Thymus (tissue), 11 donors: ENCODE data around the gene PCK1. TPM values are rescaled to one million over a fixed set of nuclear protein-coding genes. Genes with fewer than 3 reads are reported as not detected.

ENCODE experiments used
- DNase-seq, 9 donors: peaks; one replicate each; pipeline ENCODE4 v3.0.0-alpha.2; 2013; ENCODE audit warnings: low spot score in 9 of 9, low read depth in 6 of 9, missing footprints in 1 of 9
- H3K27ac ChIP-seq, 2 donors: one replicate each; pipeline ENCODE4 v1.5.1; 2013; ENCODE audit warnings: control low read depth in 1 of 2, low read depth in 1 of 2, low read length in 1 of 2, mild to moderate bottlenecking in 1 of 2, moderate library complexity in 1 of 2
- H3K27me3 ChIP-seq, 2 donors: one replicate each; pipeline ENCODE4 v1.5.1; 2013; ENCODE audit warnings: low read length in 1 of 2; ENCODE audit not compliant: control insufficient read depth in 2 of 2, insufficient read depth in 1 of 2
- H3K36me3 ChIP-seq, 2 donors: one replicate each; pipeline ENCODE4 v1.5.1; 2013; ENCODE audit warnings: low read length in 1 of 2, mild to moderate bottlenecking in 1 of 2, moderate library complexity in 1 of 2; ENCODE audit not compliant: control insufficient read depth in 2 of 2, insufficient read depth in 2 of 2
- H3K4me1 ChIP-seq, 2 donors: one replicate each; pipeline ENCODE4 v1.5.1; 2013; ENCODE audit warnings: low read length in 2 of 2; ENCODE audit not compliant: control insufficient read depth in 2 of 2, insufficient read depth in 2 of 2
- H3K4me3 ChIP-seq, 2 donors: one replicate each; pipeline ENCODE4 v1.5.1; 2013; ENCODE audit warnings: low read length in 2 of 2, control low read depth in 1 of 2, mild to moderate bottlenecking in 1 of 2
- H3K9me3 ChIP-seq, 2 donors: one replicate each; pipeline ENCODE4 v1.5.1; 2013; ENCODE audit warnings: low read length in 1 of 2, mild to moderate bottlenecking in 1 of 2; ENCODE audit not compliant: control insufficient read depth in 2 of 2, insufficient read depth in 1 of 2
- WGBS: extraction: QIAGEN DNeasy Blood & Tissue Kit; methylation state at CpG from one replicate; pipeline ENCODE4 v1.1.7; 2013; 5-methylcytosine and 5-hydroxymethylcytosine counted together
- polyA plus RNA-seq: library from polyadenylated mRNA; stranded (reverse); fragments of 200-250 nt; gene quantifications from one replicate; pipeline ENCODE4 v1.2.3, GENCODE V29; 2013
- total RNA-seq: library from RNA; stranded (reverse); fragments of 120-200 nt; gene quantifications from one replicate; pipeline ENCODE4 v1.2.4, GENCODE V29; 2013
- donor health status: healthy.

Gene PCK1
- total and polyA plus RNA-seq, 2 donors, result 0.19 to 0.30 TPM

DNA sequence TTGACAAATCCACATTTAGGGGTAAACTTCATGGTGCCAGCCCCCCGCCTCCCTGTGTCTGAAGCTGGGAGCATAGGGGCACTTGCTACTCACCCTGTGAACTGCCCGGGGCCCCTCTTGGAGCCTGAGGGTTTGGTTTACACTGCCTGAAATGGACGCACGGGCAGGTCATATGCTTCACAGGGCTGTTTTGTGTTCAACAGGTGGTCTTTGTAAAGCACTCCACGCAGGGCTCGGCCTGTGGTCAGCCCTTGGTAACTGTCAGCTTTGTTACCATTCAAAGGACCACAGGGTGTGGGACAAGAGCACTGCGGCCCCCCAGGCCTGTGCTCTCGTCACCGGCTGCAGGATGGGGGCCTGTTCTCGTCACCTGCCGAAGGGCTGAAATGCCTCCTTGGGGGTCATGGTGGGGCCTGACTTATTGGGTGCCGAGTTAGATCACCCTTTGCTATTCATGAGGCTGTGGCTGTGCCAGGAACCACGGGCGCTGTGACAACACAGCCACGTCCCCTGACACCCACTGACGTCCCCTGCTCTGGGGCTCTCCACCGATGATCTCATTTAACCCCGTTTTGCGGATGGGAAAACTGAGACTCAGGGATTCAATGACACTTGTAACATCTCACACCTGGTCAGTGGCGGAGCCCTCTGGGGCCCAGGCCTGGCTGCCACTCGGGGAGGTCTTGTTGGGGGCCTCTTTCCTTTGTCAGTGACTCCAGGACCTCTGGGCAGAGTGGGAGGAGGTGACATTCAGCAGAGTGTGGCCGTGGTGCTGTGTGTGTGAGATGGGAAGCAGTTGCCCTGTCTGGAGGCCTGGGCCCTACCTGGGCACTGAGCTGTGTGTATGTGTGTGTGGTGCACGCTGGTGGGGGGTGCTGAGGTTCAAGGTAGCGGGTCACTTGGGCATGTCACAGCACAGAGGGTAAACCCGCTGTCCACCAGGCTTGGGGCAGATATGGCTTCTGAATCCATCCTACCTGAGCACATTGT, 34.4 kb downstream of the PCK1 start:
- no peak overlapping the region for H3K4me3 ChIP-seq
- H3K27ac ChIP-seq, result no peak overlapping the region
- H3K9me3 ChIP-seq, result no peaks in the 10 kb centered on the region
- H3K36me3 ChIP-seq, result no peaks in the 10 kb centered on the region
- 91% methylated on average over 25 of the region's 25 CpGs for WGBS
- DNase-seq, result no peak
- H3K27me3 ChIP-seq, result peaks cover 0 to 32% of the 10 kb centered on the region in 2 donors
- H3K4me1 ChIP-seq, result peaks cover 0 to 4% of the 10 kb centered on the region in 2 donors

DNA sequence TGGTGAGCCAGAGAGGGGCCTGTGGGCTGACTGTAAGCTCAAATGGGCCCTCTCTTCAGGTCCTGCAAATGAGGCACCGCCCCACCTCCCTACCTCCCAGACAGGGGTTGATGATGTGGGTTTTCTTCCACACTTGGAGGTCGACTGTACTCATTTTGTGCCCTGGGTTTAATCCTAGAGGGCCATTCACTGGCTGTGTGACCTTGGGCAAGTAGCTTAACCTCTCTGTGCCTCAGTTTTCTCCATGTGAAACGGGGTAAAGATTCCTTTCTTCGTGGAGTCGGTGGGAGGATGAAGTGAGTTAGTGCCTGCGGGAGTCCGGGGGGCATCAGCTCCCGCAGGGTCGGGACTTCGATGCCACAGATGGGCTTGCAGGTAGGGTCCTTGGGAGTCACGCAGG, 35.4 kb downstream of the PCK1 start:
- no peak for DNase-seq
- no peak overlapping the region for H3K27ac ChIP-seq
- H3K4me1 ChIP-seq, result peaks cover 0 to 4% of the 10 kb centered on the region in 2 donors
- peaks cover 0 to 32% of the 10 kb centered on the region in 2 donors for H3K27me3 ChIP-seq
- H3K9me3 ChIP-seq, result no peaks in the 10 kb centered on the region
- WGBS, result 75% methylated on average over 11 of the region's 11 CpGs
- H3K4me3 ChIP-seq, result no peak overlapping the region
- H3K36me3 ChIP-seq, result no peaks in the 10 kb centered on the region

DNA sequence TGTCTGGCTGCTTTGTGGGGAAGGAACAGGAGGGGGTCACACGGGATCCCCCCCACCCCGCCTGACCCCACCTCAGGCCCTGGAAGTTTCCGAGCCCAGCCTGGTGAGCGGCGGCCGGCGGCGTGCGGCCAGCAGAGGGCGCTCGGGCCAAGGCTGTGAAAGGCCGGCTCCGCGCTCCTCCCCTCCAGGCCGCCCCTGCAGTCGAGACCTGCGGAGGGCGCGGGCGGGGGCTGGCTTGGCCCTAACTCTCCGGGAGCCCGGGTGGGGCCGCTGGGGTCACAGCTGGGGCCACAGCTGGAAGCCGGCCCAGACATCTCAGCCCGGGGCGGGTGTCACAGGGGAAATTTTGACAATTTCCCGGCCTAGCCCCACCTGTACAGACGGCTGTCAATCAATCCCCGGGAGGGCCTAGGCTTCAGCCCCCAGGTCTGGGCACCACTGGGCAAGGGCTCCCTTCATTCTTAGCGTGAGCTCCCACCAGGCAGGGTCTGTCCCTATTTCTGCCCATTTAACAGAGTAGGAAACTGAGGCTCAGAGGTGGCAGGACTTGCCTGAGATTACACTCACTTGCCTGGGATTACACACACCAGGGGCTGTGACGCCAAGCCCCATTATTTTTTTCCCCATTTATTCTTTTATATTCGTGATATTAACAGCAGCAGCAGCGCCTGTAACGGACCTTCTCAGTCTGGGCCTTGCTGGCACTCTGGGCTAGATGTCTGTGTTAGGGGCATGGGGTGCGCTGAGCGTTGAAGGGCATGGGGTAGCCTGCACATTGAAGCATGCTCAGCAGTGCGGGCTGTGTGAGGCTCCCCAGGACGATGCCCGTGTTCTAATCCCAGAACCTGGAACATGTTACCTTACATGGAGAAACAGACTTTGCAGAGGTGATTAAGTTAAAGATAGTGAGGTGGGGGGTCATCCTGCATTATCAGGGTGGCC, 36.4 kb downstream of the PCK1 start:
- WGBS, result 23% methylated on average over 39 of the region's 39 CpGs
- DNase-seq, result peak in 6 of 9 donors; percentile 19 to 67 (median 48)
- no peak overlapping the region for H3K27ac ChIP-seq
- H3K4me1 ChIP-seq, result peaks cover 0 to 4% of the 10 kb centered on the region in 2 donors
- no peak overlapping the region for H3K4me3 ChIP-seq
- H3K9me3 ChIP-seq, result no peaks in the 10 kb centered on the region
- peaks cover 0 to 32% of the 10 kb centered on the region in 2 donors for H3K27me3 ChIP-seq
- H3K36me3 ChIP-seq, result no peaks in the 10 kb centered on the region

DNA sequence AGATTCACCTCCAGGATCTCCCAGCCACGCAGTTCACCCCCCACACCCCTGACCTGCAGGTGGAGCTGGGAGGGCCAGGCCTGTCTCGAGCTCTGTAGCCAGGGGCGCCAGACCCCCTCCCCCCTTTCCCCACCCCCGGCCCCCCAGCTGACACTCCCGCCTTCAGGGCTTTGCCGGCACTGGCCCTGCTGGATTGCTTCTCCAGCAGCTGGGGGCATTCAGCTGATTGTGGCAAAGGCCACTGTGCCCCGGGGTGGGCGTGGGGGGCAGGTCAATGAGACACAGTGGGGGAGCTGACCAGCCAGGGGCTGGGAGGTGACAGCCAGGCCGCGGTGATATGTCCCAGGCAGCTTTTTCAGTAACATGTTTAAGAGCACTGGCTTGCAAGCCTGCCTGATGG, 37.1 kb downstream of the PCK1 start:
- Histone ChIP-seq H3K27ac (no peak overlapping the region), H3K27me3 (peaks cover 0 to 32% of the 10 kb centered on the region in 2 donors), H3K4me1 (peaks cover 0 to 4% of the 10 kb centered on the region in 2 donors), H3K36me3 (no peaks in the 10 kb centered on the region), H3K9me3 (no peaks in the 10 kb centered on the region), H3K4me3 (no peak overlapping the region)
- 82% methylated on average over 10 of the region's 10 CpGs for WGBS
- no peak for DNase-seq

DNA sequence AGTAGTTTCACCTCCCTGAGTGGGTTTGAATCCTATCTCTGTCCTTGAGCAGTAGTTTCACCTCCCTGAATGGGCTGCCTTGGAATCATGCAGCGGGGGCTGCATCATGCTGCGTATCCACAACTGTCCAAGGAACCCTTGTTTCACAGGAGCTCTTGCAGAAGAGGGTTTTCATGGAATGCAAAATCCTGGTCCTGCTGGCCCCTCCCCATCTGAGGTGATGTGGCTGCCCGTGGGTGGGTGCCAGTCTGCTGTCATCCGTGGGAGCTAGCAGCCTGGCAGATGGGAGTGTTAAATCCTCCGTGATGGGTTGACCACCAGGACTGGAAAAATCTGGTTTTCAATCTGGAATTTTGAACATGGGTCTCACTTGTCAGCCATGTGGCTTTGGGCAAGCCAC, 37.6 kb downstream of the PCK1 start:
- 93% methylated on average over 5 of the region's 5 CpGs for WGBS
- Histone ChIP-seq H3K4me1 (peaks cover 0 to 4% of the 10 kb centered on the region in 2 donors), H3K4me3 (no peak overlapping the region), H3K9me3 (no peaks in the 10 kb centered on the region), H3K27ac (no peak overlapping the region), H3K36me3 (no peaks in the 10 kb centered on the region), H3K27me3 (peaks cover 0 to 32% of the 10 kb centered on the region in 2 donors)
- no peak for DNase-seq

DNA sequence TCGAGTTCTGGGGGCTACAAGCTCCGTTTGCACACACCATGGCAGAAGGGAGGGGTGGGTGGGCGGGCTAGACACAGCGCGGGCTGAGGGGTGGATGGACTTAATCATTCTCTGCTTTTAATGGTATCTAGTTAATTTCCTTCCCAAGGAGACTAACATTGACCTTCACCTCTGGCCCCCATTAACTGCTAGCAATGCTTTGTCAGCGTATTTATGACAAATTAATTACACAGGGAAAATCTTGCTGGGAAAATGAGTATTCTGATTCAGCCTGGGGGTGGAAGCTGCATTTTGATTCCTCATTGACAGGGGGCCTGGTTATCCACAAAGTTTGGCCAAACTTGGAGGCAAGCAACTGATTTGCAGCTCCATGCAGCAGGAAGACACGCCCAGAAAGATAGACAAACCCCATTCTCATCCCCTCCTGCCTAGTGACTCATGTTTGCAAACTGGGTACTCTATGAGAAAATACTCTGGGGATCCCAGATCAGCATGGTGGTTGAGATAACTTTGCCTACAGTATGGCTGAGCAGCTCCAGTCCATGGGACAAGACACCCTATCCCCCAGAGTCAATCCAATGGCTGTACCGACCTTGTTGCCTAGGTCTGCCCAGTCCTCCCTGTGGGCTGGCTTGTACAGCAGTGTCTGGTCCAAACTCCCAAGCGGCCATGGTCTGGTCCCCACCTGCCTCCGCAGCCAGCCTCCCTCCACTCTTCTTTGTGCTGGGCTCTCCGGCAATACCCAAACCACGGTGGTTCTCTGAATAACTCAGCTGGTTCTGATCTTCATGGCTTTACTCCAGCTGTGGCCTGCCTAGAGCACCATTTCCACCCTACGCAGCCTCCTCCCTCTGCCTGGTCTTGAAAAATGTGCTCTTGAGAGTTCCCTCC, 39.7 kb downstream of the PCK1 start:
- Histone ChIP-seq H3K9me3 (no peaks in the 10 kb centered on the region), H3K4me1 (peaks cover 0 to 4% of the 10 kb centered on the region in 2 donors), H3K27me3 (peaks cover 0 to 19% of the 10 kb centered on the region in 2 donors), H3K4me3 (no peak overlapping the region), H3K36me3 (no peaks in the 10 kb centered on the region), H3K27ac (no peak overlapping the region)
- no peak for DNase-seq
- 94% methylated on average over 13 of the region's 13 CpGs for WGBS

DNA sequence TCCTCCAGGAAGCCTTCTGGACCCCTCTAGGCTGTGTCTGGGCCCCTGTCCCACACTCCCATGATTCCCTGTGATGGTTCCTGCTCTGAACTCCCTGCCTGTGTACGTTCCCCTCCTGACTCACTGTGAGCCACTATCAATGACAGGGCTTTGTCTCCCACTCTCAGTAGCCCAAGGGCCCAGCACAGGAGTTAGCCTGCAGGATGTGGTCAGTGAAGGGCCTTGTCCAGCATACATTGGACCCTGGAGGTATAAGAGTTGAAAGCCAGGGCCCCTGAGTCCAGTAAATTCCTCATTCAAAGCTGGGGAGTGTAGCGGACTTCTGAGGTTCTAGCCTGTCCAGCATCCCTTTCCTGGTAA, 40.3 kb downstream of the PCK1 start:
- H3K27ac ChIP-seq, result no peak overlapping the region
- WGBS, result 92% methylated on average over 2 of the region's 2 CpGs
- peaks cover 0 to 17% of the 10 kb centered on the region in 2 donors for H3K27me3 ChIP-seq
- no peak overlapping the region for H3K4me3 ChIP-seq
- no peak for DNase-seq
- no peaks in the 10 kb centered on the region for H3K36me3 ChIP-seq
- H3K9me3 ChIP-seq, result no peaks in the 10 kb centered on the region
- H3K4me1 ChIP-seq, result peaks cover 0 to 4% of the 10 kb centered on the region in 2 donors

DNA sequence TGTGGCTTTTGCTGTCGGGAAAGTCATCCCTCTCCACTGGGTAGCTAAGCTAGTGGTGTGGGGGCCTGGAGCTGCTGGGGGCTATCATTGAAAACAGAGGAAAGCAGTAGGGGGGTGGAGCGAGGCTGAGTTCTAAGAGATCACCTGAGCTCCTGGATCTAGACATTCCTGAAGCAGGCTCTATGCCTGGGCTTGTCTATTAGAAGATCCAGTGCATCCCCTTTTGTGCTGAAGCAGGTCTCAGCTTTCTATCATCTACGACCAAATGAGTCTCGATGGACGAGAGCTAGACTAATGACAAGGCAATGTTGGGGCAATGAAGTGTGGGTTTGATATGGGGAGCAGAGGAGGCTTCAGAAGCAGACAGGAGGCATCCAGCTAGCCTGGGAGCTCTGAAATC, 40.8 kb downstream of the PCK1 start:
- Histone ChIP-seq H3K4me1 (peaks cover 0 to 1% of the 10 kb centered on the region in 2 donors), H3K27me3 (peaks cover 0 to 14% of the 10 kb centered on the region in 2 donors), H3K36me3 (no peaks in the 10 kb centered on the region), H3K27ac (no peak overlapping the region), H3K9me3 (no peaks in the 10 kb centered on the region), H3K4me3 (no peak overlapping the region)
- DNase-seq, result no peak
- 74% methylated on average over 5 of the region's 5 CpGs for WGBS
